ENCODE measurements around the gene RPL9. TPM values are rescaled to one million over a fixed set of nuclear protein-coding genes. Genes with fewer than 3 reads are reported as not detected.

The RPL9 gene
- total and polyA plus RNA-seq, 2 of the 13 experiments (the other 11 are each of a cell fraction or from before 2014, with no cell fraction given), result 993 to 2,148 TPM

GRCh38 chr4:39458505-39459300 lies at the start of gene RPL9, which contains the start of gene LIAS (continued):
- TF ChIP-seq PRDM15 (CRISPR knock-in tag; IDR thresholded peaks at IDR 0.05) (peak; percentile 26; the same call in 1 of the 2 replicates), ZMAT5 (CRISPR knock-in tag; IDR thresholded peaks at IDR 0.05; ENCODE audit: borderline replicate concordance, low read depth) (no peak), ZBTB1 (CRISPR knock-in tag; IDR thresholded peaks at IDR 0.05; ENCODE audit: borderline replicate concordance) (no peak), CERS6 (CRISPR knock-in tag; IDR thresholded peaks at IDR 0.05) (no peak), ZNF691 (CRISPR knock-in tag; IDR thresholded peaks at IDR 0.05; ENCODE audit: borderline replicate concordance, low read depth) (0 out of 2 replicates have a peak, but pooled peaks have one; percentile 51), ZMYM2 (CRISPR knock-in tag; IDR thresholded peaks at IDR 0.05) (no peak), GABPA (IDR thresholded peaks at IDR 0.05; ENCODE audit: low read depth, low read length) (no peak), GABPA (CRISPR knock-in tag; IDR thresholded peaks at IDR 0.05; ENCODE audit: low read depth) (peak; percentile 57; the same call in 1 of the 2 replicates), MYPOP (CRISPR knock-in tag; IDR thresholded peaks at IDR 0.05) (peak; percentile 83), ARNT2 (CRISPR knock-in tag; IDR thresholded peaks at IDR 0.05; ENCODE audit: low read depth) (peak; percentile 72; the same call in 1 of the 2 replicates), ZNF101 (CRISPR knock-in tag; IDR thresholded peaks at IDR 0.05; ENCODE audit: borderline replicate concordance, low read depth) (0 out of 2 replicates have a peak, but pooled peaks have one; percentile 63), SOX13 (IDR thresholded peaks at IDR 0.05) (no peak), SOX13 (CRISPR knock-in tag; conservative IDR thresholded peaks at IDR 0.05 in 1 of 2, IDR thresholded peaks at IDR 0.05 in 1 of 2) (peak in 1 of 2 experiments; percentile 37; a peak in 2 of 4 replicates), ZNF891 (CRISPR knock-in tag; IDR thresholded peaks at IDR 0.05) (peak; percentile 73; the same call in 1 of the 2 replicates), PAWR (CRISPR knock-in tag; IDR thresholded peaks at IDR 0.05; ENCODE audit: borderline replicate concordance) (no peak), GLMP (CRISPR knock-in tag; IDR thresholded peaks at IDR 0.05; ENCODE audit: borderline replicate concordance) (no peak), CCDC6 (CRISPR knock-in tag; IDR thresholded peaks at IDR 0.05) (peak; percentile 67), POGZ (CRISPR knock-in tag; IDR thresholded peaks at IDR 0.05) (peak; percentile 97), ZNF629 (CRISPR knock-in tag; conservative IDR thresholded peaks at IDR 0.05) (0 out of 2 replicates have a peak, but pooled peaks have one; percentile 19), NFATC3 (CRISPR knock-in tag; IDR thresholded peaks at IDR 0.05) (no peak)

Measured in HepG2 (cell line).